HCT116 (cell line): ENCODE measurements around the gene HECW1. TPM values are rescaled to one million over a fixed set of nuclear protein-coding genes. Genes with fewer than 3 reads are reported as not detected.

Experiments used
- ATAC-seq: fragments of 200-7000 bp; cut with Tn5 transposase; 2 replicates; pipeline ENCODE4 v1.9.1; 2020; ENCODE audit warnings: mild to moderate bottlenecking, moderate library complexity
- BruUV-seq: library from RNA; stranded (reverse); fragments of 400-500 nt; replicated peaks from 2 replicates; lab custom pipeline; 2021; lab: Mats Ljungman, UMichigan
- CTCF ChIA-PET: fragments of 300-600 bp; sonication (Branson Sonifier 250); formaldehyde crosslinking; loops from one replicate; lab custom pipeline; 2021; ENCODE audit warnings: antibody characterized with exemption; lab: Charles Lee
- POLR2A ChIA-PET: fragments of 300-600, 350-600 bp; sonication (Branson Sonifier 250); formaldehyde crosslinking; loops from one replicate; lab custom pipeline; 2021; ENCODE audit warnings: antibody characterized with exemption; lab: Charles Lee
- RAD21 ChIA-PET, 2 experiments: fragments of 300-600 bp; sonication (Branson Sonifier 250); formaldehyde crosslinking; loops; one replicate each; lab custom pipeline; 2023; ENCODE audit warnings: low total read pairs in 2 of 2; ENCODE audit not compliant: uncharacterized antibody in 2 of 2, unreplicated experiment in 2 of 2, low non-redundant PET in 1 of 2; lab: Charles Lee
- DNase-seq: peaks from one replicate; pipeline ENCODE4 v3.0.0-alpha.2; 2010; ENCODE audit warnings: low read depth, low spot score
- H2AFZ ChIP-seq: fragments of 200-600 bp; shearing (Covaris generic), sonication (generic); 2 replicates; pipeline ENCODE4 v1.6.1; 2017; ENCODE audit warnings: low read depth, mixed run types, mixed read lengths, antibody characterized with exemption, low read length; ENCODE audit not compliant: poor library complexity, severe bottlenecking
- H3K27ac ChIP-seq: 2 replicates; pipeline ENCODE4 v1.5.1; 2012; ENCODE audit warnings: low read depth, low read length
- H3K27me3 ChIP-seq: fragments of 200-600 bp; sonication (generic); 2 replicates; pipeline ENCODE4 v1.6.1; 2016; ENCODE audit warnings: mixed run types, low read length, mixed read lengths; ENCODE audit not compliant: insufficient read depth
- H3K36me3 ChIP-seq, 2 experiments: fragments of 200-500 bp in 1 of 2; fragments of 200-600 bp in 1 of 2; sonication (Bioruptor generic) in 1 of 2; sonication (generic) in 1 of 2; 2 replicates each; pipeline versions ENCODE4 v1.5.1 to v1.6.1; 2014 to 2016; ENCODE audit warnings: low read length in 2 of 2, inconsistent platforms in 1 of 2, mixed read lengths in 1 of 2, mixed run types in 1 of 2; ENCODE audit not compliant: insufficient read depth in 2 of 2, control insufficient read depth in 1 of 2
- H3K4me1 ChIP-seq, 2 experiments: fragments of 200-600 bp in 1 of 2; sonication (generic) in 1 of 2; 2 replicates each; pipeline versions ENCODE4 v1.5.1 to v1.6.1; 2012 to 2017; ENCODE audit warnings: low read length in 2 of 2, inconsistent platforms in 1 of 2, mild to moderate bottlenecking in 1 of 2, mixed read lengths in 1 of 2, mixed run types in 1 of 2, moderate library complexity in 1 of 2; ENCODE audit not compliant: insufficient read depth in 2 of 2, control insufficient read depth in 1 of 2
- H3K4me2 ChIP-seq: fragments of 200-600 bp; sonication (generic); 2 replicates; pipeline ENCODE4 v1.6.1; 2017; ENCODE audit warnings: mixed run types, low read length, mixed read lengths
- H3K4me3 ChIP-seq, 2 experiments: fragments of 200-600 bp in 1 of 2; sonication (generic) in 1 of 2; replicated peaks in 1 of 2; 2 replicates each; pipeline ENCODE4 v1.5.1; 2011 to 2016; ENCODE audit warnings: low read length in 2 of 2, control low read depth in 1 of 2, low read depth in 1 of 2, mild to moderate bottlenecking in 1 of 2, mixed read lengths in 1 of 2, mixed run types in 1 of 2
- H3K79me2 ChIP-seq: fragments of 200-600 bp; sonication (generic); 2 replicates; pipeline ENCODE4 v1.6.1; 2017; ENCODE audit warnings: mild to moderate bottlenecking, mixed run types, low read length, moderate library complexity, mixed read lengths; ENCODE audit not compliant: insufficient read depth
- H3K9ac ChIP-seq: fragments of 200-600 bp; sonication (generic); 2 replicates; pipeline ENCODE4 v1.6.1; 2016; ENCODE audit warnings: low read length, mixed read lengths
- H3K9me2 ChIP-seq: fragments of 200-600 bp; sonication (generic), shearing (Covaris generic); 2 replicates; pipeline ENCODE4 v1.6.1; 2017; ENCODE audit warnings: mixed run types, mild to moderate bottlenecking, moderate library complexity; ENCODE audit not compliant: insufficient read depth
- H3K9me3 ChIP-seq, 2 experiments: fragments of 200-500 bp in 1 of 2; fragments of 200-600 bp in 1 of 2; sonication (Bioruptor generic) in 1 of 2; sonication (generic) in 1 of 2; 2 replicates each; pipeline ENCODE4 v1.6.1; 2014 to 2017; ENCODE audit warnings: low read length in 2 of 2, mixed read lengths in 2 of 2, inconsistent platforms in 1 of 2, low read depth in 1 of 2, mild to moderate bottlenecking in 1 of 2, mixed run types in 1 of 2, moderate library complexity in 1 of 2; ENCODE audit not compliant: control insufficient read depth in 1 of 2, insufficient read depth in 1 of 2
- H4K20me1 ChIP-seq: fragments of 200-600 bp; sonication (generic), shearing (Covaris generic); 2 replicates; pipeline ENCODE4 v1.6.1; 2017; ENCODE audit warnings: mixed run types, mild to moderate bottlenecking, moderate library complexity; ENCODE audit not compliant: insufficient read depth
- EZH2 ChIP-seq: fragments of 200-600 bp; sonication (generic); IDR thresholded peaks from 2 replicates; pipeline ENCODE4 v1.6.1; 2017; ENCODE audit warnings: antibody characterized with exemption, mixed run types
- EZH2phosphoT487 ChIP-seq: fragments of 200-600 bp; IDR thresholded peaks from 2 replicates; pipeline ENCODE4 v1.6.1; 2018; ENCODE audit warnings: antibody characterized with exemption, borderline replicate concordance
- FOSL1 ChIP-seq: IDR thresholded peaks from 2 replicates; pipeline ENCODE4 v1.6.1; 2012; ENCODE audit warnings: low read depth
- POLR2AphosphoS5 ChIP-seq: IDR thresholded peaks from 2 replicates; pipeline ENCODE4 v1.6.1; 2011; ENCODE audit warnings: mild to moderate bottlenecking, low read depth, low read length, moderate library complexity
- RAD21 ChIP-seq: IDR thresholded peaks from 2 replicates; pipeline ENCODE4 v1.6.1; 2012; ENCODE audit warnings: low read depth, mild to moderate bottlenecking
- SP1 ChIP-seq: IDR thresholded peaks from 2 replicates; pipeline ENCODE4 v1.6.1; 2012; ENCODE audit warnings: low read depth
- SRF ChIP-seq: IDR thresholded peaks from 2 replicates; pipeline ENCODE4 v1.6.1; 2012; ENCODE audit warnings: low read depth
- TCF7L2 ChIP-seq: IDR thresholded peaks from 2 replicates; pipeline ENCODE4 v1.7.0; 2011; ENCODE audit warnings: borderline replicate concordance, inconsistent platforms; ENCODE audit not compliant: insufficient read depth, insufficient read length; ENCODE audit errors: extremely low read depth
- YY1 ChIP-seq: IDR thresholded peaks from 2 replicates; pipeline ENCODE4 v1.6.1; 2011; ENCODE audit warnings: low read length, low read depth, moderate library complexity, mild to moderate bottlenecking; ENCODE audit not compliant: insufficient replicate concordance; ENCODE audit errors: extremely low read depth
- ZNF274 ChIP-seq: fragments of 200-500 bp; sonication (Bioruptor generic); IDR thresholded peaks from 2 replicates; pipeline ENCODE4 v1.6.1; 2014; ENCODE audit warnings: mild to moderate bottlenecking, low read depth, low read length, inconsistent platforms
- intact Hi-C: fragments of 100-400 bp; cut with micrococcal nuclease; formaldehyde crosslinking; loops from 2 replicates; pipeline ENCODE4 v1.10.0; 2022
- total RNA-seq: library from RNA; stranded (reverse); gene quantifications from one replicate; pipeline ENCODE4 v1.2.1, GENCODE V29; 2021; ENCODE audit not compliant: unreplicated experiment
- TF ChIP-seq, protein P1 (sequence below): IDR thresholded peaks from 2 replicates; pipeline ENCODE4 v1.6.1; 2012
- TF ChIP-seq, protein P2 (sequence below), 3 experiments: fragments of 200-600 bp in 1 of 3; sonication (generic) in 1 of 3; IDR thresholded peaks in 2 of 3; conservative IDR thresholded peaks in 1 of 3; 2 replicates each; pipeline ENCODE4 v1.5.1; 2012 to 2017; ENCODE audit warnings: low read depth in 2 of 3, low read length in 2 of 3, antibody characterized with exemption in 1 of 3, borderline replicate concordance in 1 of 3, control low read depth in 1 of 3, mild to moderate bottlenecking in 1 of 3, mixed read lengths in 1 of 3, mixed run types in 1 of 3, moderate library complexity in 1 of 3; ENCODE audit not compliant: insufficient read depth in 1 of 3
- TF ChIP-seq, protein P3 (sequence below): IDR thresholded peaks from 2 replicates; pipeline ENCODE4 v1.6.1; 2012
- TF ChIP-seq, protein P4 (sequence below): IDR thresholded peaks from 2 replicates; pipeline ENCODE4 v1.6.1; 2011; ENCODE audit warnings: mild to moderate bottlenecking, low read length, moderate library complexity; ENCODE audit not compliant: insufficient replicate concordance; ENCODE audit errors: extremely low read depth

The HECW1 gene
- total RNA-seq, 1 experiment from 2014 or later: 5.6 TPM

DNA sequence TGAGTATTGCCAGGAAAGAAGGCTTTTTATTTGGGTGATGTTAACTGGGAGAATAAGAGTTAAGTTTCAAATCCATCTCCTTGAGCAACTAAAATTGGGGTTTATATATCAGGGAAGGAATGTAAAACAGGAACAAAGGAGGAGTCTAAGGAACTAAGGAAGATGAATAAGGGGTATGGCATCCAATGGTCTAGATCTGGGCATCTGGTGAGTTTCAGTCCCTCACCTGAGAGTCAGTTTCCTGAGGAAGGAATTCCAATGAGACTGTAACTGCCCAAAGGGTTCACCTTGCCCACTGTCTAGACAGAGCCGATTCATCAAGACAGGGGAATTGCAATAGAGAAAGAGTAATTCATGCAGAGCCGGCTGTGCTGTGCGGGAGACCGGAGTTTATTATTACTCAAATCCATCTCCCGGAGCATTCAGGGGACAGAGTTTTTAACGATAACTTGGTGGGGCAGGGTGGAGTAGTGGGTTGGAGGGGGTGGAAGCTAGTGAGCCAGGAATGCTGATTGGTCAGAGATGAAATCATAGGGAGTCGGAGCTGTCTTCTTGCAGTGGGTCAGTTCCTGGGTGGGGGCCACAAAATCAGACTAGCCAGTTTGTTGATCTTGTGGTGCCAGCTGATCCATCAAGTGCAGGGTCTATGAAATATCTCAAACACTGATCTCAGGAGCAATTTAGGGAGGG lies 282.1 kb downstream of the HECW1 start:
- Histone ChIP-seq H4K20me1 (no peaks in the 10 kb centered on the region), H3K9ac (no peak overlapping the region), H3K27me3 (no peaks in the 10 kb centered on the region), H3K9me3 (no peaks in the 10 kb centered on the region), H3K4me2 (no peak overlapping the region), H3K4me3 (no peak overlapping the region), H3K36me3 (no peaks in the 10 kb centered on the region), H2AFZ (no peak overlapping the region), H3K4me1 (no peaks in the 10 kb centered on the region), H3K79me2 (no peaks in the 10 kb centered on the region), H3K9me2 (no peaks in the 10 kb centered on the region), H3K27ac (no peak overlapping the region)
- RAD21 ChIA-PET: no interaction called here
- POLR2A ChIA-PET: no interaction called here
- no TSS peak for BruUV-seq
- intact Hi-C loops: no loop called here
- no peak for TF ChIP-seq SRF
- TF ChIP-seq, protein P1, sequence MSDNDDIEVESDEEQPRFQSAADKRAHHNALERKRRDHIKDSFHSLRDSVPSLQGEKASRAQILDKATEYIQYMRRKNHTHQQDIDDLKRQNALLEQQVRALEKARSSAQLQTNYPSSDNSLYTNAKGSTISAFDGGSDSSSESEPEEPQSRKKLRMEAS: no peak
- TF ChIP-seq TCF7L2: no peak
- no peak for TF ChIP-seq EZH2
- no peak for TF ChIP-seq FOSL1
- TF ChIP-seq, protein P2, sequence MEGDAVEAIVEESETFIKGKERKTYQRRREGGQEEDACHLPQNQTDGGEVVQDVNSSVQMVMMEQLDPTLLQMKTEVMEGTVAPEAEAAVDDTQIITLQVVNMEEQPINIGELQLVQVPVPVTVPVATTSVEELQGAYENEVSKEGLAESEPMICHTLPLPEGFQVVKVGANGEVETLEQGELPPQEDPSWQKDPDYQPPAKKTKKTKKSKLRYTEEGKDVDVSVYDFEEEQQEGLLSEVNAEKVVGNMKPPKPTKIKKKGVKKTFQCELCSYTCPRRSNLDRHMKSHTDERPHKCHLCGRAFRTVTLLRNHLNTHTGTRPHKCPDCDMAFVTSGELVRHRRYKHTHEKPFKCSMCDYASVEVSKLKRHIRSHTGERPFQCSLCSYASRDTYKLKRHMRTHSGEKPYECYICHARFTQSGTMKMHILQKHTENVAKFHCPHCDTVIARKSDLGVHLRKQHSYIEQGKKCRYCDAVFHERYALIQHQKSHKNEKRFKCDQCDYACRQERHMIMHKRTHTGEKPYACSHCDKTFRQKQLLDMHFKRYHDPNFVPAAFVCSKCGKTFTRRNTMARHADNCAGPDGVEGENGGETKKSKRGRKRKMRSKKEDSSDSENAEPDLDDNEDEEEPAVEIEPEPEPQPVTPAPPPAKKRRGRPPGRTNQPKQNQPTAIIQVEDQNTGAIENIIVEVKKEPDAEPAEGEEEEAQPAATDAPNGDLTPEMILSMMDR (IDR thresholded peaks at IDR 0.05 in 2 of 3, conservative IDR thresholded peaks at IDR 0.05 in 1 of 3; ENCODE audit: borderline replicate concordance in 1 of 3, insufficient read depth in 1 of 3, low read depth in 2 of 3, low read length in 2 of 3): no peak
- no peak for TF ChIP-seq EZH2phosphoT487
- TF ChIP-seq SP1: no peak
- no peak for TF ChIP-seq YY1
- TF ChIP-seq, protein P3, sequence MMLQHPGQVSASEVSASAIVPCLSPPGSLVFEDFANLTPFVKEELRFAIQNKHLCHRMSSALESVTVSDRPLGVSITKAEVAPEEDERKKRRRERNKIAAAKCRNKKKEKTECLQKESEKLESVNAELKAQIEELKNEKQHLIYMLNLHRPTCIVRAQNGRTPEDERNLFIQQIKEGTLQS: no peak
- TF ChIP-seq, protein P4, sequence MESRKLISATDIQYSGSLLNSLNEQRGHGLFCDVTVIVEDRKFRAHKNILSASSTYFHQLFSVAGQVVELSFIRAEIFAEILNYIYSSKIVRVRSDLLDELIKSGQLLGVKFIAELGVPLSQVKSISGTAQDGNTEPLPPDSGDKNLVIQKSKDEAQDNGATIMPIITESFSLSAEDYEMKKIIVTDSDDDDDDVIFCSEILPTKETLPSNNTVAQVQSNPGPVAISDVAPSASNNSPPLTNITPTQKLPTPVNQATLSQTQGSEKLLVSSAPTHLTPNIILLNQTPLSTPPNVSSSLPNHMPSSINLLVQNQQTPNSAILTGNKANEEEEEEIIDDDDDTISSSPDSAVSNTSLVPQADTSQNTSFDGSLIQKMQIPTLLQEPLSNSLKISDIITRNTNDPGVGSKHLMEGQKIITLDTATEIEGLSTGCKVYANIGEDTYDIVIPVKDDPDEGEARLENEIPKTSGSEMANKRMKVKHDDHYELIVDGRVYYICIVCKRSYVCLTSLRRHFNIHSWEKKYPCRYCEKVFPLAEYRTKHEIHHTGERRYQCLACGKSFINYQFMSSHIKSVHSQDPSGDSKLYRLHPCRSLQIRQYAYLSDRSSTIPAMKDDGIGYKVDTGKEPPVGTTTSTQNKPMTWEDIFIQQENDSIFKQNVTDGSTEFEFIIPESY: no peak
- TF ChIP-seq POLR2AphosphoS5: no peak
- TF ChIP-seq RAD21: no peak
- TF ChIP-seq ZNF274: no peak
- ATAC-seq: no peak
- CTCF ChIA-PET: no interaction called here
- no peak for DNase-seq
